ENCODE results near the gene FAM107A. TPM values are rescaled to one million over a fixed set of nuclear protein-coding genes. Genes with fewer than 3 reads are reported as not detected.
A peak's percentile ranks its signal among the peaks of the same experiment; 100 is the strongest.

Gene FAM107A
- total RNA-seq, 1 donor from 2014 or later = 88.6 TPM

- no peak overlapping the region for H3K27ac ChIP-seq
- H3K4me1 ChIP-seq = peaks cover 9% of the 10 kb centered on the region
- no peaks in the 10 kb centered on the region for H3K9me3 ChIP-seq
- no peaks in the 10 kb centered on the region for H3K27me3 ChIP-seq
- peak; percentile 67 to 69 for DNase-seq (ENCODE audit: extremely low spot score in 2 of 2)
- no peak for TF ChIP-seq CTCF (IDR thresholded peaks at IDR 0.05)
- TF ChIP-seq POLR2AphosphoS5 (IDR thresholded peaks at IDR 0.05; ENCODE audit: insufficient read depth in 1 of 2, low read depth in 1 of 2) = no peak
- no peak for TF ChIP-seq POLR2A (IDR thresholded peaks at IDR 0.05)
- no peak overlapping the region for H3K4me3 ChIP-seq
- intact Hi-C loops (cut with DNase I) = no loop called here
- no peaks in the 10 kb centered on the region for H3K36me3 ChIP-seq
These were observed 17.6 kb downstream of the FAM107A start for GRCh38 chr3:58559586-58559985.

DNA sequence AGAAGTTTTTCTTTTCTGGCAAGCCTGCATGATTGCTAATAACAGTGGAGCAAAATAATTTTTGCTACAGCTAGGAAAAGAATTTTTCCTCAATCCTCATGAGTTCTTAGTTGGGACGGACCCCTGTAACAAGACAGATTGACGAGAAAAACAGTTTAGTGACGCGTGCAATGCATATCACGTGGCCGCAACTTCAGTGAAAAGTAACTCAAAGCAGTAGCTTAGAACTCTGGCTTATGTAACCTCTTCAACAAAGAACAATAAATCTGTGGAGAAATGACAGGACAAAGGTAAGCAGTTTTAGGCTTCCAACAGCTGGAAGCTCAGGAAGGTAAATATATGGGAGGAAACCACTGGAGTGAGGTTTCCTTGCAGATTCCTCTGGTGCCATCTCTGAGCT, 19.7 kb downstream of the FAM107A start:
- Histone ChIP-seq H3K27ac (no peak overlapping the region), H3K9me3 (no peaks in the 10 kb centered on the region), H3K27me3 (no peaks in the 10 kb centered on the region), H3K36me3 (no peaks in the 10 kb centered on the region), H3K4me1 (peaks cover 9% of the 10 kb centered on the region), H3K4me3 (no peak overlapping the region)
- no peak for DNase-seq (ENCODE audit: extremely low spot score in 2 of 2)
- intact Hi-C loops (cut with DNase I) = no loop called here
- TF ChIP-seq POLR2AphosphoS5 (IDR thresholded peaks at IDR 0.05; ENCODE audit: insufficient read depth in 1 of 2, low read depth in 1 of 2) = no peak
- no peak for TF ChIP-seq POLR2A (IDR thresholded peaks at IDR 0.05)
- no peak for TF ChIP-seq CTCF (IDR thresholded peaks at IDR 0.05)

DNA sequence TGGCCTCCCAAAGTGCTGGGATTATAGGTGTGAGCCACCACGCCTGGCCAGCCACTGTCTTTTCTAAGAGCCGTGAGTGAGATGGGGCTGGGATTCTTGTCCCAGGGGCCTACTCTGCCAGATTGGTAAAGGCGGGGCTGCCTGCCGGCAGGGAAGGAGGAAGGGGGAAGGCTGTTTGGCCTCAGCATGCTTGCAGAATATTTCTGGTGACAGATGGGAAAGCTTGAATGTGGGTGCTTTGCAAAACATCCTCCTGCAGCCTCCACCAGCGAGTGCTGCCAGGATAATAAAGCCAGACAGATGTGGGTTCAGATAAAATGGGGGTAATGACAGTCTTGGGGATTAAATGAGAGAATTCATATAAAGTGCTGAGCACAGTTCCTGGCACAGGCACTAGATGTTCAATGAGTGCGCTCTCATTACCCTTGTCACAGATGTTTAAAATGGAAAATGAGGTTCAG, 20.4 kb downstream of the FAM107A start:
- intact Hi-C loops (cut with DNase I) = no loop called here
- TF ChIP-seq CTCF (IDR thresholded peaks at IDR 0.05) (no peak), POLR2A (IDR thresholded peaks at IDR 0.05) (no peak), POLR2AphosphoS5 (IDR thresholded peaks at IDR 0.05; ENCODE audit: insufficient read depth in 1 of 2, low read depth in 1 of 2) (no peak)
- no peaks in the 10 kb centered on the region for H3K27me3 ChIP-seq
- H3K4me3 ChIP-seq = no peak overlapping the region
- no peak overlapping the region for H3K27ac ChIP-seq
- H3K9me3 ChIP-seq = no peaks in the 10 kb centered on the region
- H3K36me3 ChIP-seq = no peaks in the 10 kb centered on the region
- peak; percentile 86 to 87 for DNase-seq (ENCODE audit: extremely low spot score in 2 of 2)
- H3K4me1 ChIP-seq = peaks cover 9% of the 10 kb centered on the region

DNA sequence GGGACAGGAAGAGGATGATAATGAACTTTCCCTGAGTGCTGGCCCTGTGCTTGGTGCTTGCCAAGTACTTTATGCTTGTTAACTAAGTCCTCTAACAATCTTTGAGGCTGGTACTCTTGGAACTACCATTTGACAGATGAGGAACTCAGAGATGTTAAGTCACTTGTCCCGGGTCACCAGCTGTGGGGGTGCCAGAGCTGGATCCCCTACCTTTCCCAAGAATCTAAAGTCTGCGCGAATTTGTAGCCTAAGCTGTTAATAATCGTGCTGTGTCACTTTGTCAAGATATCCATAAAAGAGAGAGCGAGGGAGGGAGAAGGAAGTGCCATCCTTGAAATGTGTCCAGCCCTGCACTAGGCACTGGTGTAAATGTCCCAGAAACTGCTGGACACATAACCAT, 21.2 kb downstream of the FAM107A start:
- Histone ChIP-seq H3K36me3 (no peaks in the 10 kb centered on the region), H3K27me3 (no peaks in the 10 kb centered on the region), H3K4me1 (peaks cover 9% of the 10 kb centered on the region), H3K27ac (no peak overlapping the region), H3K4me3 (no peak overlapping the region), H3K9me3 (no peaks in the 10 kb centered on the region)
- intact Hi-C loops (cut with DNase I) = no loop called here
- peak; percentile 25 to 70 for DNase-seq (ENCODE audit: extremely low spot score in 2 of 2)
- no peak for TF ChIP-seq POLR2A (IDR thresholded peaks at IDR 0.05)
- TF ChIP-seq POLR2AphosphoS5 (IDR thresholded peaks at IDR 0.05; ENCODE audit: insufficient read depth in 1 of 2, low read depth in 1 of 2) = no peak
- no peak for TF ChIP-seq CTCF (IDR thresholded peaks at IDR 0.05)

DNA sequence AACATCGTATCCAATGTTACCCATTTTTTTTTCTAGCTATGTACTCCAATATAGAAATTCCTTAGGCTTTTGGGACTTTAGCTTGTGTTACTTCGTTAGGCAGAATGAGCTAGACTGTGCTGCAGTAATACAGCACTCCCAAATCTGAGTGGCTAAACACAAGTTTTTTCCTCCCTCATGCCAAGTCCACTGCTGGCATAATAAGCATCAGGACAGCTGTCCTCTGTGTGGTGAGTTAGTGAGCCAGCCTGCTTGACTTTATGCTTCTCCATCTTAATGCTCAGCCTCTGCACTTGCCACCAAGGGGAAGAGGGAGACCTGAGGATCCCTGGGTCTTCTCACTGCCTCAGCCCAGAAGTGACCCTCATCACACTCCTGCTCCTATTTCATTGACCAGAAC, 22.0 kb downstream of the FAM107A start:
- DNase-seq (ENCODE audit: extremely low spot score in 2 of 2) = peak in 1 of 2 donors; percentile 19
- Histone ChIP-seq H3K36me3 (no peaks in the 10 kb centered on the region), H3K27ac (no peak overlapping the region), H3K9me3 (no peaks in the 10 kb centered on the region), H3K27me3 (no peaks in the 10 kb centered on the region), H3K4me3 (no peak overlapping the region), H3K4me1 (peaks cover 9% of the 10 kb centered on the region)
- intact Hi-C loops (cut with DNase I) = no loop called here
- TF ChIP-seq CTCF (IDR thresholded peaks at IDR 0.05) = no peak
- TF ChIP-seq POLR2A (IDR thresholded peaks at IDR 0.05) = no peak
- TF ChIP-seq POLR2AphosphoS5 (IDR thresholded peaks at IDR 0.05; ENCODE audit: insufficient read depth in 1 of 2, low read depth in 1 of 2) = no peak

Data from vagina (tissue), 2 donors.